Measurements from ENCODE around the gene MSI2. TPM values are rescaled to one million over a fixed set of nuclear protein-coding genes. Genes with fewer than 3 reads are reported as not detected.

MSI2 gene
- total RNA-seq, 1 donor from 2014 or later: 75.5 TPM

DNA sequence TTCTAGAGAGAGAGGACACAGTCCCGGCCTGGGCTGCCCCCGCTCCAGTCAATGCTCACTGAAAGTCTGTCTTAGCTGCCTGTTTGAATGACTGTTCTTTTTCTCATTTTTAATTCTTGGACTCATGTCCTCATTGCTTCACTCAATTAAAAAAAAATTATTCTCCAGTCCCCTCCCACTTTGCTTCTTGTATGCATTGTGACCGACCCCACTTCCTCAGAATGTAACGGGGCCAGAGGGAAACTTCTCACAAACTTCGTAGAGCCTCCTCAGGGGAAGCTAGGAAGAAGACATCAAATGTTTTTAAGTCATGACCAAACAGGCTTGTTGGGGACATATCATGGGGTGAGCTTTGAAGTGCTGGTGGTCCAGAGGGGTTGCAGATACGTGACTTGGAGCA lies 375.5 kb downstream of the MSI2 start:
- TF ChIP-seq, protein P1, sequence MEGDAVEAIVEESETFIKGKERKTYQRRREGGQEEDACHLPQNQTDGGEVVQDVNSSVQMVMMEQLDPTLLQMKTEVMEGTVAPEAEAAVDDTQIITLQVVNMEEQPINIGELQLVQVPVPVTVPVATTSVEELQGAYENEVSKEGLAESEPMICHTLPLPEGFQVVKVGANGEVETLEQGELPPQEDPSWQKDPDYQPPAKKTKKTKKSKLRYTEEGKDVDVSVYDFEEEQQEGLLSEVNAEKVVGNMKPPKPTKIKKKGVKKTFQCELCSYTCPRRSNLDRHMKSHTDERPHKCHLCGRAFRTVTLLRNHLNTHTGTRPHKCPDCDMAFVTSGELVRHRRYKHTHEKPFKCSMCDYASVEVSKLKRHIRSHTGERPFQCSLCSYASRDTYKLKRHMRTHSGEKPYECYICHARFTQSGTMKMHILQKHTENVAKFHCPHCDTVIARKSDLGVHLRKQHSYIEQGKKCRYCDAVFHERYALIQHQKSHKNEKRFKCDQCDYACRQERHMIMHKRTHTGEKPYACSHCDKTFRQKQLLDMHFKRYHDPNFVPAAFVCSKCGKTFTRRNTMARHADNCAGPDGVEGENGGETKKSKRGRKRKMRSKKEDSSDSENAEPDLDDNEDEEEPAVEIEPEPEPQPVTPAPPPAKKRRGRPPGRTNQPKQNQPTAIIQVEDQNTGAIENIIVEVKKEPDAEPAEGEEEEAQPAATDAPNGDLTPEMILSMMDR (IDR thresholded peaks at IDR 0.05): no peak
- Mint-ChIP-seq H3K9me3 (ENCODE audit: unreplicated experiment) (no peaks in the 10 kb centered on the region), H3K36me3 (ENCODE audit: unreplicated experiment) (peaks cover 28% of the 10 kb centered on the region), H3K4me1 (ENCODE audit: unreplicated experiment) (no peaks in the 10 kb centered on the region), H3K27ac (ENCODE audit: unreplicated experiment) (no peak overlapping the region), H3K4me3 (ENCODE audit: unreplicated experiment) (no peak overlapping the region), H3K27me3 (ENCODE audit: unreplicated experiment) (no peaks in the 10 kb centered on the region)
- DNase-seq (ENCODE audit: extremely low spot score, unreplicated experiment): no peak

DNA sequence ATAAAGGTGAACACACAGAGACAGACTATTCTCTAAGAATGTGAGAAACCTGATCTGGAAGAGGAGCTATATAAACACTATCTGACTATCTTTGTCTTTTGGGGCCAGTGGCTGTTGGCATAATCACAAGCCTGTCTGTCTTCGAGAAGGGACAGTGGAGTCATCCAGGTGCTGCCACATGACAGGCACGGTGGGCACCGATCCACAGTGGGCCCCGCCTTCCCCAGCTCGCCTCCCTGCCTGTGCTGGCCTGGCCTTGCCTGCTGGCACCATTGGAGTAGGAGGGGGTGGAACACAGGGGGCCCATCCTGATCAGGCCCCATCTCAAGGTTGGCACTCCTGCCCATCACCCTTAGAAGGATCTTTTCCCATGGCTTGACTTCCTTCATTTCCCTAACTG lies 376.0 kb downstream of the MSI2 start:
- Mint-ChIP-seq H3K27ac (ENCODE audit: unreplicated experiment) (no peak overlapping the region), H3K4me3 (ENCODE audit: unreplicated experiment) (no peak overlapping the region), H3K9me3 (ENCODE audit: unreplicated experiment) (no peaks in the 10 kb centered on the region), H3K36me3 (ENCODE audit: unreplicated experiment) (peaks cover 29% of the 10 kb centered on the region), H3K27me3 (ENCODE audit: unreplicated experiment) (no peaks in the 10 kb centered on the region), H3K4me1 (ENCODE audit: unreplicated experiment) (no peaks in the 10 kb centered on the region)
- DNase-seq (ENCODE audit: extremely low spot score, unreplicated experiment): no peak
- TF ChIP-seq, protein P1 (IDR thresholded peaks at IDR 0.05): no peak

DNA sequence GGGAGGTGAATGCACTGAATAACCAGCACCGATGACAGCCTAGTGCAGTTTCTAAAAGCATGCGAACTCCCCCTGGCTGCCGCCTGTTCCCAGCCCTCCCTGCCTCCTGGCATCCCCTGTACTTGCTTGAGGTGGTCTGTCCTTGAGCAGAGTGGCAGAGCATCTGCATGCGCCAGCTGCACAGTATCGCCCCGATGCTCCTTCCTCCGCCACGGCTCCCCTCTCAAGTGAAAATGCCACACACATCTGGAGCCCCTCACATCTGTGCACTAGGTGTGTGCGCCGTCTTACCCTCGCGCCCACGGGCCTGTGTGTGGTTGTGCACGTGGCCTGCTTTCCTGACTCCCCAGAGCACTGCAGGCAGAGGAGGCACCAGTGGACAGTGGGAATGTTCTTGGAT lies 376.9 kb downstream of the MSI2 start:
- Mint-ChIP-seq H3K27ac (ENCODE audit: unreplicated experiment) (no peak overlapping the region), H3K27me3 (ENCODE audit: unreplicated experiment) (no peaks in the 10 kb centered on the region), H3K9me3 (ENCODE audit: unreplicated experiment) (no peaks in the 10 kb centered on the region), H3K4me3 (ENCODE audit: unreplicated experiment) (no peak overlapping the region), H3K36me3 (ENCODE audit: unreplicated experiment) (peaks cover 27% of the 10 kb centered on the region), H3K4me1 (ENCODE audit: unreplicated experiment) (no peaks in the 10 kb centered on the region)
- TF ChIP-seq, protein P1 (IDR thresholded peaks at IDR 0.05): no peak
- DNase-seq (ENCODE audit: extremely low spot score, unreplicated experiment): no peak

DNA sequence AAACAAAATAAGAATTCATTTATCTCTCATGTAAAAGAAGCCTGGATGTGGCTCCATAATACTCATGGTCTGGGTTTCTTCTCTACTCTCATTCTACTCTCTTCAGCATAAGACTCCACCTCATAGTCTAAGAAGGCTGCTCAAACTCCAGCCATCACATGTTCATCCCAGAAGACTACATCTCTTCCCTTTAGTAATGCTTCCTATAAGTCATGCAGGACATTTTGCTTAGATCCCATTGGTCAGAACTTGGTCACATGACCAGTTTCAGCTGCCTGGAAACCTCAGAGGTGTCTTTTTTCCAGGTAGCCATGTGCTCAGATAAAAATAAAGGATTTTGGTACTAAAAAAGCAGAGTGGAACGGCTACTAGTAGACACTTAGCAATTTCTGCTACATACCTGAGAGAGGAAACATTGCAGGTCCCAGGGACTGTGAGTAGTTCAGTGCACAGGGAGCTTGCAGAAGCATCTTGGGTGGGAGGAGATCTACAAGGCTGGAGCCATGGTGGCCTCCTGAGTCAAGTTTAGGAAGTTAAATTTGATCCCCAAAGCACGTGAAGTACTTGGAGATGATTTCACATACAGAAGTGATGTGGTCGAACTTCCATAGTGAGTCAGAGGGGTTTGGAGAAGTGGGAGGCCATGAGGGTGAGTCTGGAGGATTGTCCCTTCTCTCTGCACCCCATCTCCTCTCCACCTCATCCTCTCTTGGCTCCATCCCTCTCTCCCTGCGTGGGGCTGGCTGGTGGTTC lies 378.6 kb downstream of the MSI2 start:
- Mint-ChIP-seq H3K27me3 (ENCODE audit: unreplicated experiment) (no peaks in the 10 kb centered on the region), H3K4me1 (ENCODE audit: unreplicated experiment) (no peaks in the 10 kb centered on the region), H3K4me3 (ENCODE audit: unreplicated experiment) (no peak overlapping the region), H3K36me3 (ENCODE audit: unreplicated experiment) (peaks cover 25% of the 10 kb centered on the region), H3K27ac (ENCODE audit: unreplicated experiment) (no peak overlapping the region), H3K9me3 (ENCODE audit: unreplicated experiment) (no peaks in the 10 kb centered on the region)
- TF ChIP-seq, protein P1 (IDR thresholded peaks at IDR 0.05): no peak
- no peak for DNase-seq (ENCODE audit: extremely low spot score, unreplicated experiment)

DNA sequence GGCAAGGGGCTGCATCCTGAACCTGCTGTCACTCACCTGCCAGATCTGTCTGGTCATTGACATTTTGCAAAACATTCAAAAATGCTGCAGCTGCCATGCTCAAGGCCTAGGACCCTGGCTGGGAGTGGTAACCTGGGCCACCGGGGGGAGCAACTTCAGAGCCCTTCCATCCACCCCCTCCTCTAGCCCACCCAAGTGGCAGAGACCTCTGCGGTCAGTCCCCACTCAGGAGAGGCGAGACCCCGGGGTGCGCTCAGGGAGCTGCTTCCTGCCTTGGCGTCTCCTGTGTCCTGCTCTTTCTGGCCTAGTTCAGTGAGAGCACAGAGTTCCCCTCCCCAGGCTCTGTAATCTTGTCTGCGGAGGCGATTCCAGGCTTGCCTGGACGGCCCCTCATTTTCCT lies 380.0 kb downstream of the MSI2 start:
- DNase-seq (ENCODE audit: extremely low spot score, unreplicated experiment): no peak
- no peaks in the 10 kb centered on the region for H3K9me3 Mint-ChIP-seq (ENCODE audit: unreplicated experiment)
- H3K4me3 Mint-ChIP-seq (ENCODE audit: unreplicated experiment): no peak overlapping the region
- peaks cover 28% of the 10 kb centered on the region for H3K36me3 Mint-ChIP-seq (ENCODE audit: unreplicated experiment)
- no peak overlapping the region for H3K27ac Mint-ChIP-seq (ENCODE audit: unreplicated experiment)
- no peaks in the 10 kb centered on the region for H3K4me1 Mint-ChIP-seq (ENCODE audit: unreplicated experiment)
- TF ChIP-seq, protein P1 (IDR thresholded peaks at IDR 0.05): no peak
- no peaks in the 10 kb centered on the region for H3K27me3 Mint-ChIP-seq (ENCODE audit: unreplicated experiment)

Measured in osteocyte (in vitro differentiated cells).